ENCODE data around the gene C10orf71.

The C10orf71 gene

DNA sequence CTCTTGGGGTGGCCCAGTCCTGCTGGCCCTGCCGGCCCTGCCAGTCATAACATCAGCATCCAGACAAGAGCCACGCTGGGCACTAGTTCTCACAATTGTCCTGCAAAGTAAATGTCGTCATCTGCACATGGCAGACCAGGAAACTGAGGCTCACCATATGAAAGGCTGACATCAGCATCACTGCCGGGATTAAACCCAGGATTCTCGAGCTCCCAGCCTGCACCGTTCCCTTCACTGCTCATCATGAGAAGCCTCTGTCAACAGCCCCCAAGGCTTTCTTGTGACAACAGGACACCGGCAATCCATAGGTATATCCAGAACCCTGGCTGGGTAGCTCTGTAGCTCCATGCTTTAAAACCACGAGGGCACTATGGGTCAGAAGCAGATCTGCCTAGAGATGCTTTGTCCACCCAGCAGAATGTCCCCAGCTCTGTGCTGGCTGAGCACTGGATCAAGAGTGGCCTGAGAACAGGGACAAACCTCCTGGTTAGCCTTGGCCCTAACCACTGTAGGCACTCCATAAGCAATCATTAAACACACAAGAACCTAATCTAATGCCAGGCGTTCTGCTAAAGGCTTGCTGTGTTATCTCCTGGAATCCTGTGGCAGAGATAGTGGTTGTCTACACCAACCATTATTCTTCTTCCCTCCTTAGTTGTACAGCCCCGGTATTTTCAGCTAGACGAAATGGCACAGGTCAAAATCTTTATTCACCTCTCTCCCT, 41.2 kb upstream of the C10orf71 start (continued):
- no peak for TF ChIP-seq ZNF274 (IDR thresholded peaks at IDR 0.05; ENCODE audit: low read length)
- no peak for TF ChIP-seq ZNF274 (tag by site-specific recombination; IDR thresholded peaks at IDR 0.05; ENCODE audit: borderline replicate concordance)
- no peak for TF ChIP-seq ZNF639 (tag by site-specific recombination; IDR thresholded peaks at IDR 0.05)
- no peak for TF ChIP-seq ZNF184 (tag by site-specific recombination; IDR thresholded peaks at IDR 0.05)
- TF ChIP-seq ZNF214 (tag by site-specific recombination; IDR thresholded peaks at IDR 0.05; ENCODE audit: borderline replicate concordance), result no peak
- no peak for TF ChIP-seq ZBTB7A (tag by site-specific recombination; IDR thresholded peaks at IDR 0.05; ENCODE audit: low read depth)
- no peak for TF ChIP-seq ZNF785 (tag by site-specific recombination; IDR thresholded peaks at IDR 0.05)

DNA sequence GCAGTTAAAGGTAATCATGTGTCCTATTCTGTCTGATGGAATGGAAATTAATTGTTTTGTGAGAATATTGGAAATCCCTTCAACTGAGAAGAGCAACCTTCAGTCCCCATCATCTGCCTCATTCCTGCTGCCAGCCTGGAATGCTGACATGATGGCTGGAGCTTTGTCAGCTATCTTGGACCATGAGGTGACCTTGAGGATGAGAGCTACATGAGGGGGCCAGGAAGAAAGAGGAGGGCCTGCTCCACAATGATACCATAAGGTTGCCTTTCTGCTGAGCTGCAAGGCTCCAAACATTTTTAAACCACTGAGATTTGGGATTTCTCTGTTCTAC, 40.7 kb upstream of the C10orf71 start:
- ChIA-PET CTCF (interaction anchor here (0.6 kb wide), 1 partner anchor 18 kb away, joined by 3 read pairs; no protein-coding TSS in a partner anchor), POLR2A (no interaction called here)
- no peak overlapping the region for H3K4me3 ChIP-seq (ENCODE audit: low read depth, low read length)
- H3K4me1 ChIP-seq (ENCODE audit: control insufficient read depth, insufficient read depth, low read length), result no peaks in the 10 kb centered on the region
- H3K9me3 ChIP-seq (ENCODE audit: control insufficient read depth, insufficient read depth, low read depth, low read length), result no peaks in the 10 kb centered on the region
- no peaks in the 10 kb centered on the region for H3K36me3 ChIP-seq (ENCODE audit: control insufficient read depth in 2 of 2, insufficient read depth in 1 of 2, low read length in 2 of 2)
- no peak for TF ChIP-seq ZNF133 (tag by site-specific recombination; IDR thresholded peaks at IDR 0.05)
- TF ChIP-seq ZNF274 (IDR thresholded peaks at IDR 0.05; ENCODE audit: low read length), result no peak
- no peak for TF ChIP-seq ZNF274 (tag by site-specific recombination; IDR thresholded peaks at IDR 0.05; ENCODE audit: borderline replicate concordance)
- TF ChIP-seq, protein P1, sequence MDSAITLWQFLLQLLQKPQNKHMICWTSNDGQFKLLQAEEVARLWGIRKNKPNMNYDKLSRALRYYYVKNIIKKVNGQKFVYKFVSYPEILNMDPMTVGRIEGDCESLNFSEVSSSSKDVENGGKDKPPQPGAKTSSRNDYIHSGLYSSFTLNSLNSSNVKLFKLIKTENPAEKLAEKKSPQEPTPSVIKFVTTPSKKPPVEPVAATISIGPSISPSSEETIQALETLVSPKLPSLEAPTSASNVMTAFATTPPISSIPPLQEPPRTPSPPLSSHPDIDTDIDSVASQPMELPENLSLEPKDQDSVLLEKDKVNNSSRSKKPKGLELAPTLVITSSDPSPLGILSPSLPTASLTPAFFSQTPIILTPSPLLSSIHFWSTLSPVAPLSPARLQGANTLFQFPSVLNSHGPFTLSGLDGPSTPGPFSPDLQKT (IDR thresholded peaks at IDR 0.05; ENCODE audit: borderline replicate concordance, low read depth, low read length), result no peak
- no peak for TF ChIP-seq ZNF548 (tag by site-specific recombination; IDR thresholded peaks at IDR 0.05)
- no peak for TF ChIP-seq ZNF580 (tag by site-specific recombination; IDR thresholded peaks at IDR 0.05)
- TF ChIP-seq ZNF610 (tag by site-specific recombination; IDR thresholded peaks at IDR 0.05; ENCODE audit: borderline replicate concordance), result no peak
- TF ChIP-seq ZNF335 (tag by site-specific recombination; conservative IDR thresholded peaks at IDR 0.05), result no peak
- no peak for TF ChIP-seq SALL2 (tag by site-specific recombination; IDR thresholded peaks at IDR 0.05; ENCODE audit: borderline replicate concordance)
- TF ChIP-seq ZNF292 (tag by site-specific recombination; IDR thresholded peaks at IDR 0.05; ENCODE audit: borderline replicate concordance, low read depth), result no peak
- TF ChIP-seq ZNF19 (tag by site-specific recombination; IDR thresholded peaks at IDR 0.05; ENCODE audit: low read depth), result no peak
- no peak overlapping the region for H3K27ac ChIP-seq (ENCODE audit: extremely low read depth, low read depth, low read length)

- H3K9me3 ChIP-seq (ENCODE audit: control insufficient read depth, insufficient read depth, low read depth, low read length), result no peaks in the 10 kb centered on the region
- no peak overlapping the region for H3K27ac ChIP-seq (ENCODE audit: extremely low read depth, low read depth, low read length)
- H3K4me1 ChIP-seq (ENCODE audit: control insufficient read depth, insufficient read depth, low read length), result no peaks in the 10 kb centered on the region
- ChIA-PET POLR2A (no interaction called here), CTCF (no interaction called here)
- no peak overlapping the region for H3K4me3 ChIP-seq (ENCODE audit: low read depth, low read length)
- H3K36me3 ChIP-seq (ENCODE audit: control insufficient read depth in 2 of 2, insufficient read depth in 1 of 2, low read length in 2 of 2), result no peaks in the 10 kb centered on the region
- no peak for TF ChIP-seq YY1 (tag by site-specific recombination; IDR thresholded peaks at IDR 0.05)
- TF ChIP-seq HOXD13 (CRISPR knock-in tag; IDR thresholded peaks at IDR 0.05; ENCODE audit: borderline replicate concordance), result no peak
- TF ChIP-seq ZNF585B (tag by site-specific recombination; IDR thresholded peaks at IDR 0.05), result no peak
- TF ChIP-seq, protein P2, sequence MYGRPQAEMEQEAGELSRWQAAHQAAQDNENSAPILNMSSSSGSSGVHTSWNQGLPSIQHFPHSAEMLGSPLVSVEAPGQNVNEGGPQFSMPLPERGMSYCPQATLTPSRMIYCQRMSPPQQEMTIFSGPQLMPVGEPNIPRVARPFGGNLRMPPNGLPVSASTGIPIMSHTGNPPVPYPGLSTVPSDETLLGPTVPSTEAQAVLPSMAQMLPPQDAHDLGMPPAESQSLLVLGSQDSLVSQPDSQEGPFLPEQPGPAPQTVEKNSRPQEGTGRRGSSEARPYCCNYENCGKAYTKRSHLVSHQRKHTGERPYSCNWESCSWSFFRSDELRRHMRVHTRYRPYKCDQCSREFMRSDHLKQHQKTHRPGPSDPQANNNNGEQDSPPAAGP (tag by site-specific recombination; IDR thresholded peaks at IDR 0.05), result no peak
- TF ChIP-seq ZNF626 (tag by site-specific recombination; IDR thresholded peaks at IDR 0.05), result no peak
- TF ChIP-seq ZBTB6 (tag by site-specific recombination; IDR thresholded peaks at IDR 0.05), result no peak
- no peak for TF ChIP-seq ZNF624 (tag by site-specific recombination; IDR thresholded peaks at IDR 0.05)
- no peak for TF ChIP-seq ZNF621 (tag by site-specific recombination; IDR thresholded peaks at IDR 0.05)
- TF ChIP-seq ZNF433 (tag by site-specific recombination; IDR thresholded peaks at IDR 0.05; ENCODE audit: low read depth), result no peak
- TF ChIP-seq SP3 (tag by site-specific recombination; IDR thresholded peaks at IDR 0.05), result no peak
These were observed 38.2 kb upstream of the C10orf71 start for GRCh38 chr10:49260644-49261296.
